H1 (cell line): ENCODE results near the gene TXLNB. TPM values are rescaled to one million over a fixed set of nuclear protein-coding genes. Genes with fewer than 3 reads are reported as not detected.
A peak's percentile ranks its signal among the peaks of the same experiment; 100 is the strongest.

Source experiments
- CTCF ChIA-PET: fragments of 300-600 bp; sonication (Branson Sonifier 250); formaldehyde crosslinking; loops from one replicate; lab custom pipeline; 2021; ENCODE audit not compliant: partially characterized antibody; lab: Charles Lee
- POLR2A ChIA-PET: fragments of 300-600 bp; sonication (Branson Sonifier 250); formaldehyde crosslinking; loops from one replicate; lab custom pipeline; 2021; ENCODE audit warnings: inconsistent platforms; ENCODE audit not compliant: partially characterized antibody; lab: Charles Lee
- DNase-seq, 2 experiments: peaks; one replicate each; pipeline versions ENCODE4 v3.0.0 to v3.0.0-alpha.2; 2010 to 2022; ENCODE audit warnings: low spot score in 2 of 2, low read depth in 1 of 2, mixed read lengths in 1 of 2
- FAIRE-seq: peaks from 2 replicates; lab custom pipeline; 2011; peaks lifted over from hg19 to GRCh38; lab: Jason Lieb, UNC
- H2AFZ ChIP-seq: 2 replicates; pipeline ENCODE4 v1.8.1; 2012; ENCODE audit warnings: low read length, inconsistent platforms
- H2AK5ac ChIP-seq: 2 replicates; pipeline ENCODE4 v1.6.1; 2013; ENCODE audit warnings: low read depth, low read length
- H2BK120ac ChIP-seq: replicated peaks from 2 replicates; pipeline ENCODE3; 2013; ENCODE audit warnings: low read depth, low read length, inconsistent platforms
- H2BK12ac ChIP-seq: 2 replicates; pipeline ENCODE4 v1.6.1; 2013; ENCODE audit warnings: low read depth, low read length
- H2BK15ac ChIP-seq: 2 replicates; pipeline ENCODE4 v1.6.1; 2013; ENCODE audit warnings: low read length
- H2BK20ac ChIP-seq: 2 replicates; pipeline ENCODE4 v1.6.1; 2013; ENCODE audit warnings: low read length
- H2BK5ac ChIP-seq: 2 replicates; pipeline ENCODE4 v1.6.1; 2013; ENCODE audit warnings: low read depth, low read length
- H3K14ac ChIP-seq: 2 replicates; pipeline ENCODE4 v1.6.1; 2013; ENCODE audit warnings: inconsistent platforms; ENCODE audit not compliant: insufficient read length
- H3K18ac ChIP-seq: 2 replicates; pipeline ENCODE4 v1.6.1; 2013; ENCODE audit warnings: low read length; ENCODE audit errors: extremely low read depth
- H3K23ac ChIP-seq: 2 replicates; pipeline ENCODE4 v1.6.1; 2013; ENCODE audit warnings: inconsistent platforms; ENCODE audit not compliant: insufficient read length
- H3K23me2 ChIP-seq: 2 replicates; pipeline ENCODE4 v1.6.1; 2013; ENCODE audit warnings: low read depth, low read length
- H3K27ac ChIP-seq: 2 replicates; pipeline ENCODE4 v1.6.1; 2011; ENCODE audit warnings: low read depth, low read length, inconsistent platforms
- H3K27me3 ChIP-seq, 4 experiments: replicated peaks in 1 of 4; 1 replicate in 1 of 4; 2 replicates in 3 of 4; pipeline versions ENCODE4 v1.6.1 to v1.8.1; 2011 to 2013; ENCODE audit warnings: low read length in 3 of 4, mild to moderate bottlenecking in 3 of 4, inconsistent platforms in 2 of 4, mixed read lengths in 2 of 4, moderate library complexity in 1 of 4; ENCODE audit not compliant: control insufficient read depth in 3 of 4, insufficient read depth in 3 of 4; ENCODE audit errors: extremely low read depth in 1 of 4
- H3K36me3 ChIP-seq, 4 experiments: 2 replicates each; pipeline versions ENCODE4 v1.6.1 to v1.8.1; 2011 to 2013; ENCODE audit warnings: mild to moderate bottlenecking in 4 of 4, low read length in 3 of 4, moderate library complexity in 2 of 4, control low read depth in 1 of 4, inconsistent platforms in 1 of 4; ENCODE audit not compliant: insufficient read depth in 4 of 4, control insufficient read depth in 2 of 4
- H3K4ac ChIP-seq: replicated peaks from 2 replicates; pipeline ENCODE3; 2013; ENCODE audit warnings: low read length, low read depth, mixed read lengths, inconsistent platforms; ENCODE audit not compliant: insufficient read length
- H3K4me1 ChIP-seq, 4 experiments: replicated peaks in 1 of 4; 1 replicate in 1 of 4; 2 replicates in 3 of 4; pipeline versions ENCODE4 v1.6.1 to v1.8.1; 2011 to 2013; ENCODE audit warnings: low read length in 3 of 4, inconsistent platforms in 2 of 4, mixed read lengths in 1 of 4; ENCODE audit not compliant: insufficient read depth in 4 of 4, control insufficient read depth in 3 of 4
- H3K4me2 ChIP-seq, 2 experiments: 2 replicates each; pipeline versions ENCODE4 v1.6.1 to v1.8.1; 2011 to 2013; ENCODE audit warnings: low read depth in 2 of 2, low read length in 2 of 2, control low read depth in 1 of 2, inconsistent platforms in 1 of 2, mild to moderate bottlenecking in 1 of 2; ENCODE audit not compliant: insufficient read depth in 1 of 2
- H3K4me3 ChIP-seq, 4 experiments: fragments of 200-600, 300-600 bp in 1 of 4; sonication (generic), shearing (Covaris generic), sonication (Bioruptor Twin) in 1 of 4; 2 replicates each; pipeline versions ENCODE4 v1.5.1 to v1.8.1; 2011 to 2016; ENCODE audit warnings: low read length in 4 of 4, low read depth in 3 of 4, control low read depth in 2 of 4, inconsistent platforms in 2 of 4, mild to moderate bottlenecking in 2 of 4, mixed read lengths in 1 of 4, moderate library complexity in 1 of 4; ENCODE audit not compliant: insufficient read depth in 2 of 4; ENCODE audit errors: extremely low read depth in 1 of 4
- H3K56ac ChIP-seq: replicated peaks from 2 replicates; pipeline ENCODE3; 2013; ENCODE audit warnings: low read depth, mild to moderate bottlenecking, mixed read lengths, low read length, inconsistent platforms; ENCODE audit not compliant: insufficient read length
- H3K79me1 ChIP-seq: 2 replicates; pipeline ENCODE4 v1.6.1; 2013; ENCODE audit warnings: low read depth, low read length, control low read depth
- H3K79me2 ChIP-seq, 2 experiments: 2 replicates each; pipeline versions ENCODE4 v1.6.1 to v1.8.1; 2012 to 2013; ENCODE audit warnings: low read length in 2 of 2, mild to moderate bottlenecking in 2 of 2, inconsistent platforms in 1 of 2; ENCODE audit not compliant: insufficient read depth in 2 of 2, control insufficient read depth in 1 of 2
- H3K9ac ChIP-seq, 4 experiments: replicated peaks in 1 of 4; 1 replicate in 1 of 4; 2 replicates in 3 of 4; pipeline versions ENCODE4 v1.6.1 to v1.8.1; 2011 to 2013; ENCODE audit warnings: low read depth in 3 of 4, low read length in 3 of 4, control low read depth in 2 of 4, mild to moderate bottlenecking in 2 of 4, moderate library complexity in 2 of 4, inconsistent platforms in 1 of 4; ENCODE audit errors: extremely low read depth in 1 of 4
- H3K9me3 ChIP-seq, 2 experiments: 2 replicates each; pipeline versions ENCODE4 v1.6.1 to v1.8.1; 2012 to 2013; ENCODE audit warnings: mild to moderate bottlenecking in 2 of 2, moderate library complexity in 2 of 2, control low read depth in 1 of 2, inconsistent platforms in 1 of 2, low read depth in 1 of 2, low read length in 1 of 2, mixed read lengths in 1 of 2; ENCODE audit not compliant: insufficient read depth in 2 of 2
- H4K20me1 ChIP-seq, 2 experiments: replicated peaks in 1 of 2; 2 replicates each; pipeline versions ENCODE3 to v1.8.1; 2011 to 2013; ENCODE audit warnings: inconsistent platforms in 2 of 2, low read length in 2 of 2, mild to moderate bottlenecking in 1 of 2; ENCODE audit not compliant: insufficient read depth in 2 of 2, control insufficient read depth in 1 of 2
- H4K5ac ChIP-seq: 2 replicates; pipeline ENCODE4 v1.6.1; 2013; ENCODE audit warnings: low read length, low read depth, mixed read lengths, inconsistent platforms; ENCODE audit not compliant: insufficient read length
- H4K8ac ChIP-seq: 2 replicates; pipeline ENCODE4 v1.8.0; 2013; ENCODE audit warnings: mild to moderate bottlenecking, moderate library complexity, low read length, inconsistent platforms; ENCODE audit not compliant: insufficient read depth; ENCODE audit errors: extremely low read depth
- H4K91ac ChIP-seq: replicated peaks from 2 replicates; pipeline ENCODE3; 2013; ENCODE audit warnings: low read length, mixed read lengths, inconsistent platforms; ENCODE audit not compliant: insufficient read length
- RAD21 ChIP-seq, 2 experiments: IDR thresholded peaks in 1 of 2; conservative IDR thresholded peaks in 1 of 2; 2 replicates each; pipeline ENCODE4 v1.6.1; 2011; ENCODE audit warnings: low read depth in 2 of 2, low read length in 2 of 2, improper control_type of control experiment in 1 of 2, inconsistent platforms in 1 of 2, mild to moderate bottlenecking in 1 of 2, moderate library complexity in 1 of 2
- SIRT6 ChIP-seq: IDR thresholded peaks from one replicate; pipeline ENCODE4 v1.7.1; 2012; ENCODE audit warnings: low read length, inconsistent platforms
- TEAD4 ChIP-seq: IDR thresholded peaks from 2 replicates; pipeline ENCODE4 v1.6.1; 2012; ENCODE audit warnings: low read depth, low read length, inconsistent platforms, mixed read lengths
- WGBS, 2 experiments: shearing (Covaris generic) in 1 of 2; methylation state at CpG; one replicate each; pipeline versions ENCODE4 v1.1.6 to v1.1.7; 2013 to 2015; ENCODE audit warnings: low lambda C conversion rate in 2 of 2, mixed read lengths in 2 of 2, inconsistent platforms in 1 of 2, low coverage in 1 of 2, missing lambda C conversion rate in 1 of 2; ENCODE audit not compliant: insufficient replicate concordance in 2 of 2, insufficient coverage in 1 of 2, insufficient read length in 1 of 2; ENCODE audit errors: extremely low coverage in 1 of 2, missing lambda C conversion rate in 1 of 2; 5-methylcytosine and 5-hydroxymethylcytosine counted together
- polyA plus RNA-seq, 7 experiments: library from polyadenylated mRNA; depleted of rRNA in 3 of 7; stranded (reverse) in 5 of 7; unstranded in 2 of 7; fragments of >200 nt in 5 of 7; fragments of 200-250 nt in 2 of 7; gene quantifications; 1 replicate in 5 of 7; 2 replicates in 1 of 7; 4 replicates in 1 of 7; pipeline versions ENCODE4 v1.2.1 to v1.2.3, GENCODE V29; 2011 to 2013; ENCODE audit warnings: missing spikeins in 2 of 7, mixed read lengths in 2 of 7
- total RNA-seq: library from RNA; stranded (reverse); fragmentation: NEBNext Ultra II Directional; extraction: Animal tissue kit (Norgen Biotek cat#: 25700); gene quantifications from 2 replicates; pipeline ENCODE4 v1.2.1, GENCODE V29; 2021
- TF ChIP-seq, protein P1 (sequence below), 3 experiments: IDR thresholded peaks; 1 replicate in 2 of 3; 2 replicates in 1 of 3; pipeline versions ENCODE4 v1.5.1 to v1.6.1; 2011; ENCODE audit warnings: low read length in 3 of 3, mild to moderate bottlenecking in 3 of 3, inconsistent platforms in 2 of 3, low read depth in 1 of 3, moderate library complexity in 1 of 3; ENCODE audit not compliant: insufficient read depth in 1 of 3; ENCODE audit errors: control extremely low read depth in 1 of 3

Gene TXLNB
- total and polyA plus RNA-seq, 2 of the 8 experiments (the other 6 are each of a cell fraction or from before 2014, with no cell fraction given): 0.05 to 0.17 TPM

DNA sequence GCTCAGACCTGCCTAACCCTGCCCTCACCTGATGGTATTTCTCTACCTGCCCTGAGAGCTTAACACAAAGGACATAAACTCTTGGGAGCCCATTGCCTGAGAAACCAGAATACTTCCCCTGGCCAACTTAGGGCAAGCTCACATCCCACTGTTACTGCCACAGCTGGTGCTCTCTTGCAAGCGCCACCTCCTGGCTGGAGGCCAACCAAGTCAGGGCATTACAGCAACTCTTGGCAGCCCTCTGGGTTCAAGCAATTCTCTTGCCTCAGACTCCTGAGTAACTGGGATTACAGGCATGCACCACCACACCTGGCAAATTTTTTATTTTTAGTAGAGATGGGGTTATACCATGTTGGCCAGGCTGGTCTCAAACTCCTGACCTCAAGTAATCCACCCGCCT lies 86.8 kb downstream of the TXLNB start:
- Histone ChIP-seq H3K79me2 (no peaks in the 10 kb centered on the region), H3K23me2 (no peaks in the 10 kb centered on the region; the same call in 1 of the 2 replicates), H3K9me3 (0 out of 4 replicates have a peak, but pooled peaks cover 4 to 14% of the 10 kb centered on the region in 2 experiments), H3K27me3 (no peaks in the 10 kb centered on the region), H2BK12ac (no peak overlapping the region), H4K91ac (no peak overlapping the region), H3K36me3 (no peaks in the 10 kb centered on the region; a peak in 2 of 8 replicates), H2AK5ac (no peak overlapping the region), H4K20me1 (no peaks in the 10 kb centered on the region), H3K56ac (no peak overlapping the region), H3K18ac (no peak overlapping the region), H3K4me1 (no peaks in the 10 kb centered on the region), H2AFZ (no peak overlapping the region), H2BK120ac (no peak overlapping the region), H3K27ac (no peak overlapping the region), H2BK15ac (no peak overlapping the region), H3K9ac (no peak overlapping the region), H3K14ac (no peak overlapping the region), H4K8ac (no peak overlapping the region), H3K4me2 (no peak overlapping the region), H3K4ac (no peak overlapping the region), H3K4me3 (no peak overlapping the region), H2BK5ac (no peak overlapping the region), H3K79me1 (no peaks in the 10 kb centered on the region), H3K23ac (no peak overlapping the region), H4K5ac (no peak overlapping the region), H2BK20ac (no peak overlapping the region)
- DNase-seq (no peak), FAIRE-seq (no peak)
- TF ChIP-seq, protein P1, sequence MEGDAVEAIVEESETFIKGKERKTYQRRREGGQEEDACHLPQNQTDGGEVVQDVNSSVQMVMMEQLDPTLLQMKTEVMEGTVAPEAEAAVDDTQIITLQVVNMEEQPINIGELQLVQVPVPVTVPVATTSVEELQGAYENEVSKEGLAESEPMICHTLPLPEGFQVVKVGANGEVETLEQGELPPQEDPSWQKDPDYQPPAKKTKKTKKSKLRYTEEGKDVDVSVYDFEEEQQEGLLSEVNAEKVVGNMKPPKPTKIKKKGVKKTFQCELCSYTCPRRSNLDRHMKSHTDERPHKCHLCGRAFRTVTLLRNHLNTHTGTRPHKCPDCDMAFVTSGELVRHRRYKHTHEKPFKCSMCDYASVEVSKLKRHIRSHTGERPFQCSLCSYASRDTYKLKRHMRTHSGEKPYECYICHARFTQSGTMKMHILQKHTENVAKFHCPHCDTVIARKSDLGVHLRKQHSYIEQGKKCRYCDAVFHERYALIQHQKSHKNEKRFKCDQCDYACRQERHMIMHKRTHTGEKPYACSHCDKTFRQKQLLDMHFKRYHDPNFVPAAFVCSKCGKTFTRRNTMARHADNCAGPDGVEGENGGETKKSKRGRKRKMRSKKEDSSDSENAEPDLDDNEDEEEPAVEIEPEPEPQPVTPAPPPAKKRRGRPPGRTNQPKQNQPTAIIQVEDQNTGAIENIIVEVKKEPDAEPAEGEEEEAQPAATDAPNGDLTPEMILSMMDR (IDR thresholded peaks at IDR 0.05; ENCODE audit: control extremely low read depth in 1 of 3, insufficient read depth in 1 of 3, low read depth in 1 of 3, low read length in 3 of 3): peak in 1 of 3 experiments; percentile 17; a peak in 1 of 4 replicates
- peak in 1 of 2 experiments; percentile 26; a peak in 2 of 4 replicates for TF ChIP-seq RAD21 (IDR thresholded peaks at IDR 0.05 in 1 of 2, conservative IDR thresholded peaks at IDR 0.05 in 1 of 2; ENCODE audit: low read depth in 2 of 2, low read length in 2 of 2)
- no peak for TF ChIP-seq TEAD4
- TF ChIP-seq SIRT6: no peak
- CTCF ChIA-PET: interaction anchor here (1.1 to 1.5 kb wide), 3 partner anchors 15 to 46 kb away, joined by 3 read pairs; no protein-coding TSS in a partner anchor
- POLR2A ChIA-PET: no interaction called here
- WGBS, 2 experiments: 84% methylated on average over 2 of the region's 2 CpGs; no CpG with 5 or more reads in 1 of the 2 experiments
